Cardiac muscle cell (in vitro differentiated cells and primary cell): Measurements from ENCODE around the gene RPS6KA5. TPM values are rescaled to one million over a fixed set of nuclear protein-coding genes. Genes with fewer than 3 reads are reported as not detected.

ENCODE experiments used
- DNase-seq, 2 donors: peaks; one replicate each; pipeline versions ENCODE4 v3.0.0 to v3.0.0-alpha.2; 2010 to 2017; ENCODE audit warnings: low read depth in 1 of 2, low spot score in 1 of 2
- H3K27ac ChIP-seq: fragments of 200-600 bp; sonication (generic); 2 replicates; pipeline ENCODE4 v1.5.1; 2016
- H3K27me3 ChIP-seq: fragments of 200-600 bp; sonication (generic); 2 replicates; pipeline ENCODE4 v1.6.0; 2016; ENCODE audit warnings: control low read depth
- H3K36me3 ChIP-seq: fragments of 200-600 bp; sonication (generic); 2 replicates; pipeline ENCODE4 v1.5.1; 2016; ENCODE audit warnings: control low read depth
- H3K4me1 ChIP-seq: fragments of 200-600 bp; sonication (generic); 2 replicates; pipeline ENCODE4 v1.8.1; 2017; ENCODE audit warnings: low read depth, mild to moderate bottlenecking, mixed run types
- H3K4me3 ChIP-seq: fragments of 200-600 bp; sonication (generic); 2 replicates; pipeline ENCODE4 v1.5.1; 2016; ENCODE audit warnings: mild to moderate bottlenecking
- H3K9me3 ChIP-seq: fragments of 200-600 bp; sonication (generic); 2 replicates; pipeline ENCODE4 v1.5.1; 2017; ENCODE audit warnings: low read depth, mild to moderate bottlenecking, control low read depth
- CTCF ChIP-seq: IDR thresholded peaks from 2 replicates; pipeline ENCODE4 v1.5.1; 2012; ENCODE audit warnings: low read depth, mild to moderate bottlenecking, low read length
- polyA plus RNA-seq: library from polyadenylated mRNA; unstranded; fragments of >200 nt; fragmentation: Nextera tagmentation; extraction: Ambion mirVana; gene quantifications from 2 replicates; pipeline ENCODE4 v1.2.1, GENCODE V29; 2016
- total RNA-seq: library from RNA; depleted of rRNA; stranded (reverse); fragments of >200 nt; gene quantifications from 2 replicates; pipeline ENCODE4 v1.2.3, GENCODE V29; 2016

RPS6KA5 gene
- total and polyA plus RNA-seq, 2 experiments from 2014 or later = 3.3 to 10.9 TPM

- TF ChIP-seq CTCF = no peak
- DNase-seq = no peak
- H3K4me1 ChIP-seq = no peaks in the 10 kb centered on the region
- no peaks in the 10 kb centered on the region for H3K36me3 ChIP-seq
- H3K9me3 ChIP-seq = no peaks in the 10 kb centered on the region
- H3K4me3 ChIP-seq = no peak overlapping the region
- H3K27me3 ChIP-seq = no peaks in the 10 kb centered on the region
- no peak overlapping the region for H3K27ac ChIP-seq
Measured at GRCh38 chr14:90991690-90992443, 68.6 kb downstream of the RPS6KA5 start.

GRCh38 chr14:90990141-90990540 is 70.3 kb downstream of the RPS6KA5 start:
- Histone ChIP-seq H3K36me3 (no peaks in the 10 kb centered on the region), H3K9me3 (no peaks in the 10 kb centered on the region), H3K27ac (no peak overlapping the region), H3K4me3 (no peak overlapping the region), H3K27me3 (no peaks in the 10 kb centered on the region), H3K4me1 (no peaks in the 10 kb centered on the region)
- no peak for DNase-seq
- TF ChIP-seq CTCF = no peak

- no peak for DNase-seq
- TF ChIP-seq CTCF = no peak
- no peaks in the 10 kb centered on the region for H3K36me3 ChIP-seq
- H3K9me3 ChIP-seq = no peaks in the 10 kb centered on the region
- H3K27ac ChIP-seq = no peak overlapping the region
- no peak overlapping the region for H3K4me3 ChIP-seq
- H3K27me3 ChIP-seq = no peaks in the 10 kb centered on the region
- no peaks in the 10 kb centered on the region for H3K4me1 ChIP-seq
Measured at GRCh38 chr14:90987140-90987539, 73.3 kb downstream of the RPS6KA5 start.

GRCh38 chr14:90986510-90986909 is 73.9 kb downstream of the RPS6KA5 start:
- H3K27me3 ChIP-seq = no peaks in the 10 kb centered on the region
- no peaks in the 10 kb centered on the region for H3K4me1 ChIP-seq
- H3K9me3 ChIP-seq = no peaks in the 10 kb centered on the region
- H3K36me3 ChIP-seq = no peaks in the 10 kb centered on the region
- DNase-seq = no peak
- no peak overlapping the region for H3K4me3 ChIP-seq
- H3K27ac ChIP-seq = no peak overlapping the region
- TF ChIP-seq CTCF = no peak

GRCh38 chr14:90985601-90986242 is 74.7 kb downstream of the RPS6KA5 start:
- no peak for TF ChIP-seq CTCF
- no peak for DNase-seq
- no peaks in the 10 kb centered on the region for H3K9me3 ChIP-seq
- H3K27ac ChIP-seq = no peak overlapping the region
- H3K36me3 ChIP-seq = no peaks in the 10 kb centered on the region
- H3K4me3 ChIP-seq = no peak overlapping the region
- no peaks in the 10 kb centered on the region for H3K27me3 ChIP-seq
- H3K4me1 ChIP-seq = no peaks in the 10 kb centered on the region
